ENCODE data around the gene MTCH2.

The MTCH2 gene

DNA sequence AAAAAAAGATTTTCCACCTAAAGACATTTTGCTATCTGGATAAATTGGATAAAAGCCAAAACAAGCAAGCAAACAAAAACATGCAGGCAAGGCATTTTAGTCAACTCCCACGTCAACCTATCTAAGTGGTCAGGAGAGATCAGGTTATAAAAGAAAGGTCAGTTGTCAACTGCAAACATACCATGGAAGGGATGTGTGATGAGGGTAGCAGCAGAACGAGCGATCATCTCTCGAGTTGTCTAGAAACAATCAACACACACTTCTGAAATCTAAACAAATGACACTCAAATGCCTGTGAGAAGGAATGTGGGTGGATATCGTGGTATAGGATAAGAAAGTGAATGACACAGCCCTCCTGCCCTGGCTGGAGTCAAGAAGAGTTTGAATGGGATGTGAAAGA, 10.9 kb downstream of the MTCH2 start:
- no peak for DNase-seq

DNA sequence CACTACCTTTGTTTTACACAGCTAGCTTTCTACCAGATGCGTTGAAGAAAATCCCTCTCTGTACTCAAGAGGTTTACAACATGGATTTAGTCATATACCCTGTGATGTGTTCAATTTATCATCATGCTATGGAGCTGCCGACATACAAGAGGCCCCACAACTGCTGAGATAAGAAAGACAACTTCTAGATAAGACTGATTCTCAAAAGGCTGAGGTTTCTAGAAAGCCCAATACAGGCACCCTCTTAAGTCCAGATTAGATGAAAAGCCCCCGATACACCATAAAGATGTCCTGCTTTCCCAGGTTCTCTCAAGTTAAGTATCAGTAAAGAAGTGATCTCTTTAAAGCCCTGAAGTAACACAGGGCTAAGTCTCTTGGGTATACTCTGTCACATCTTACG, 14.3 kb downstream of the MTCH2 start:
- no peak for DNase-seq

- DNase-seq, result no peak
Observed at GRCh38 chr11:47626234-47626633, 16.1 kb downstream of the MTCH2 start.

DNA sequence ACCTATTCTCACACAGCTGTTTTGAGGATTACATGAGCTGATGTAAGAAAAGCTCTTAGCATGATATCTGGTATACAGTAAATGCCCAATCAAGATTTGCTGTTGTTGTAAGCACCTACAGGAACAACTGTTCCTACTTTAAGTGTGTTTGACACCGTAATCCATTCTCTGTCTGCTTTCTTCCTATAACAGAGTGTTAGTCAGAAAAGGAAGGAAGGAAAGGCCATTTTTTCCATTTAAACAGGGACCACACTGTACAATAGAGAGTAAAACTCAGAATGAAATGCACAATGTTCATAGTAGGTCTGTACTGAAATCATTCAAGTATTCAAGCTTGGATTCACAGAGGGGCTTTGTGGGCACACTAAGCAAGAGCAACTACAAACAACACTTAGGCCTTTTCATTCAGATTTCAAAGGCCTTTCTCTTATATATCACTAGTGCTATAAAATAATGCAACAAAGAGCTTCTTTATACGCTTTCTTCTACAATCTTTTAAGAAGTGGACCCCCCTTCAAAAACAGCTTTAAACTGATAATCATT, 21.5 kb downstream of the MTCH2 start:
- DNase-seq, result no peak

DNA sequence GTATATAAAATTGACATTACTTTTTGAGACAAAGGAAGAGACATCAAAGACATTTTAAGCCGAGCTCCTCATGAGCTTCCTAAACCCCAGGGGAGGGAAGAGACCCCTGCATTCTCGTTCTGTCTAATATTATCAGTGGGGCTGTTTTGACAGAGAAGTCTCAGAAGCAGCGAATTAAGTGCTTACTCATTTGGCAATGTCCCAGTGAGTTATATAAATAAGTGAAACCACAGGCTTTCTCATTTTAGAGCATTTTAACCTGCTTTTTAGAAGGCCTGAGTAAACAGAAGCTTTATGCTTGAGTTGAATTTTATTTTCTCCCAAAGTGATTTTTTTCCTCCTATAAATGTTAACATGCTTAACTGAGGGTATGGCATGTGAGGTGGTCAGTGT, 24.9 kb downstream of the MTCH2 start:
- DNase-seq, result no peak

GRCh38 chr11:47616726-47617416, 25.5 kb downstream of the MTCH2 start:
- no peak for DNase-seq

DNA sequence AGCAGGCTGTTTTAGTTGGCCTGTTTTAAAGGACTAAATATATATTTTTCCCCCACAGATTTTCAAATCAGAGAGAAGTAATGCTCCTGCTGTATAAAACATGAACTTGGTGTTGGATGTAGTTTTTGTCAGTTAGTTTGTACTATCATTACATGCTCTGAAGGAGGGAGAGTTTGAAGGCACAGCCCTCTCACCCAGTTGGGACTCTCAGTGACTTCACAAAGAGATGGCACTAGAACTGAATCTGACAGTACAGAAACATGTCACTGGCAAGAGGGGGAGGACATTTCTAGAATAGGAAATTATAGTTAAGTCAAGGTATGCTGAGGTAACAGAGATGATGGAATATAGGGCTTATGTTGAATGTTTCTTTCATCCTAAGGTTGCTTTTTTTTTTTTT, 27.1 kb downstream of the MTCH2 start:
- no peak for DNase-seq

DNA sequence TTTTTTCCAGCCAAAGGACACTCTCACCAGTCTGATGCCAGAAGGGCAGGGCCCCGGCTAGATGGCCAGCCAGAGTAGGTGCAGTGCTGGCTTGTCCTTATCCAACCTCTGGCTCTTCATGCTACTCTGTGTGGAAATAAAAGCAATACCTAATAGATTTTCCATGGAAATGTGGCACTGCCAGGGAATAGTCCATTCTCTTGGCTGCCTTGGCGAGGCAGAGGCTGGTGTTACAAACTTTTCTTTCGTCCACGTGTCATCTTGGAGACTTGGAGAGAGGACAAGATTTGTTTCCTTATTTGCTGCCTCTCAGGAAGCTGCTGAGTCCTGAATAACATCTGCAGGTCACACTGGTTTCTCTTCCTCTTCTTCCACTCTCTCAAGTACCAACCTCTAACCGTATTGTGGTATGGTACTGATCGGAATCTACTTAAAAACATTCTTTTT, 31.0 kb downstream of the MTCH2 start:
- no peak for DNase-seq

GRCh38 chr11:47609675-47610074, 32.7 kb downstream of the MTCH2 start:
- no peak for DNase-seq

DNA sequence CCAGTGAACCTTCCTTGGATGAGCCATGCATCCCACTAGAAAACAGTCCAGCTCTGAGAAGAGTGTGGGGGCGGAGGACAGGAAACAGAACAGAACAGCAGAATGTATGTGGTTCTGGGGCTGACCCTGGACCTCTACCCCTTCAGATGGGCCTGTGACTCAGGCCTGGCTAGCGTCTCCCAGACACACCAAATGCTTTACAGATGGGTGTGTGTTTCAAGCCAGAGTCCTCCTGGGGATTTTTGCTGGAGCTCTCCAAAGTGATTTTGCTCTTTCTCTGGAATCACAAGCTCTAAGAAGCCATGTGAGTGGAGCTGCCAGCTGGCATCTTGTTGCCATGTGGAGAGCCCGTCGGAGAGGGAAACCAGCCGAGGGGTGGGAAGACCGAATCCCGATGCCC, 35.0 kb downstream of the MTCH2 start:
- DNase-seq, result no peak

- no peak for DNase-seq
Observed at GRCh38 chr11:47606731-47607130, 35.6 kb downstream of the MTCH2 start.

- no peak for DNase-seq
Observed at GRCh38 chr11:47605921-47606320, 36.4 kb downstream of the MTCH2 start.

DNA sequence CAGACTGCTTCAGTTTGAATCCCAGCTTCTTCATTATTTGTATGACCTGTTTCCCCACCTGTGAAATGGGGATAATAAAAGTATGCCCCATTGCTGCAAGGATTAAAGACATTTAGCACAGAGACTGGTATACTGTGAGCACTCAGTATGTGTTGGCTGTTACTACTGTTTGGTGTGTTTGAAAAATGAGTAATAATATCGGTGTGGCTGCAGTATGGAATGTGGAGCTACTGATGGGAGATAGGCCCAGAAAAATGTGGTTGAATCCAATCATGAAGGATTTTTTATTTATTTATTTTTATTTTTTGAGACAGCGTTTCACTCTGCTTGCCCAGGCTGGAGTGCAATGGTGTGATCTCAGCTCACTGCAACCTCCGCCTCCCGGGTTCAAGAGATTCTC, 39.1 kb downstream of the MTCH2 start:
- DNase-seq, result no peak

DNA sequence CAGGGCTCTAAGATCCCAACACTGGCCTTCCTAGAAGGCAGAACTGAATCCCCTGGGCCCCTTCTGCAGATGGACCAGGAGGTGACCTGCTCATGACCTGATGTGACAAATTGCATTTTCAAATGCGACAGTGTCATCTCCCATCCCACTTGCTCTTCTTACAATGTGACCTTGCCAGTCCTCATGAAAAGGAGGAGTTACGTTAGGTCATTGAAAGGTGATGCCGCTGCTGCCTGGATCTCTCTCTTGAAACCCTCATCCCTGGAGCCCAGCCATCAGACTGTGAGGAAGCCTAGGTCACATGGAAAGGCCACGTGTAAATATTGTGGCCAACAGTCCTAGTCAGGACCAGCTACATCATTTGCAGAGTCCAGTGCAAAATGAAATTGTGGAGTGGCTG, 42.5 kb downstream of the MTCH2 start:
- no peak for DNase-seq

DNA sequence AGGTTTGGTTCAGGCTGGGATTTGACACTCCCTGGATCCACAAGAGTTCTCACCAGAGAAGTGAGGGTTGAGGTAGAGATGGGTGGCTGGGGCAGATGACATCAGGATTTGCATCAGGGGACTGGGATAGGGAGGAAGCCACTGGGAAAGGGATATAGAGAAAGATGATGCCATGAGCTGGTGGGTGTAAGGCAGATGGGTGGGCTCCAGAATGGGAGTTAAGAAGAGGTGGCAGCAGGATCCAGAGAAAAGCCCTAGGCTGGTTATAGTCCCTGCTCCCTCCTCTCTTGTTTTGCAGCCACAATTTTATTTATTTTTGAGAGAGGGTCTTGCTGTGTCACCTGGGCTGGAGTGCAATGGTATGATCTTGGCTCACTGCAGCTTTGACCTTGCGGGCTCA, 46.4 kb downstream of the MTCH2 start:
- no peak for DNase-seq

DNA sequence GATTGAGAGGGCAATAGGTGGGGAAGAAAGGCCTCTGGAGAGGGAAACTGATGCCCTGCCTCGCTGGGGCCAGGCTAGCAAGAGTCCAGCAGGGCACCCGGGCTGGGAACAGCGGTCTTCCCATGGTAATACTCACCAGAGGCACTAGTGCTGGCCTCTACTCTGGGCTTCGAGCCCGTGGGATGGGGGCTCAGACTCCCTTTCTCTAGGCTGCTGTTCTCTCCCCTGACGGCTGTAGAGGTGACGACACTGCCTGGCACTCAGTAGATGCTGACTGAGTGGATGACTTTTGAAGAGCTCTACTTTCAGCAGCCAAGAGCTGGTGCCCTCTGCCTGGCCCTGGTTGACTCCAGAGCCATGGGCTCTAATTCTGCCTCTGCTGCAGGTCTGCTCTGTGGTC, 47.3 kb downstream of the MTCH2 start:
- DNase-seq, result no peak

DNA sequence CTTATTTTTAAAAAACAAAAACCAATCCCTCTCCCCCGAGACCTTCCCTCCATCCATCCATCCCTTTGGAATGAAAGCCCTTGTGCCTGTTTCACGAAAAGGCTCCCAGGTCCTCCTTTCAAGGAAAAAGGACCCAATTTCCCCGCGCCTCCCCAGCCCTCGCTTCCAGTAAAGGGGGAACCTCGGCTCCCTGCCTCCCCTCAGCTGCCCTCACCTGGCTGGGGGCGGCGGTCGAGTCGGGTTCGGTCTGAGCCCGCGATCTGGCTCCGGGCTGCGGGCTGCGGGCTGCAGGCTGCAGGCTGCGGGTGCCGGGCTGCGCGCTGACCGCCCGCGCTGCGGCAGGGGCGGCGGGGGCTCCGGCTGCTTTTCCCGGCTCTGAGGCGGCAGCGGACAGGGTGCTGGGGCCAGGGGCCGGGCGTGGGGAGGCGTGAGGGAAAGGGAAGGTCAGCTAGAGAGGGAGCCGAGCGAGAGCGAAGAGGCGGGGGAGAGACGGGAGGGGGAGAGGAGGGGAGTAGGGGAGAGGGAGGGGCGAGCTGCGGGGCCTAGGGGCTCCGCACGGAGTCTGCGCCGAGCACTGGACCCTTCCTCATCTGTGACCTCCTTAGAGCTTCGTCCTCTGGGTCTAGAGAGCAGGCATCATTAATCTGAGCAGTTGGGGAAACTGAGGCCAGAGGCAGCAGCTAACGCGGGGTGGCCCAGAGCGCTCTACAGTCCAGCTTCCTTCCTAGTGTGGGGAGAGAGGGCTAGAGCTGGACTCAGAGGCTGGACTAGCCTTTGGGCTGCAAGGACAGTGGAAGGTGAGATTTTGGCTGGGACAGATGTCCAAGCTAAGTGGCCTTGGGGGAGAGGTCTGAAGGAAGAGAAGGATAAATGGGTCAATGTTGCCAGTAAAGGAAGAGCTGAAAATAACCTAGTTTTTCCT, 48.2 kb downstream of the MTCH2 start, which contains the start of gene C1QTNF4:
TSS of gene C1QTNF4 (minus strand) at position 478 of the 922 bp plus-strand sequence. CDS start 3,601 bp downstream, outside the sequence.
- DNase-seq, result no peak

- DNase-seq, result no peak
Observed at GRCh38 chr11:47593492-47593933, 48.8 kb downstream of the MTCH2 start.

DNA sequence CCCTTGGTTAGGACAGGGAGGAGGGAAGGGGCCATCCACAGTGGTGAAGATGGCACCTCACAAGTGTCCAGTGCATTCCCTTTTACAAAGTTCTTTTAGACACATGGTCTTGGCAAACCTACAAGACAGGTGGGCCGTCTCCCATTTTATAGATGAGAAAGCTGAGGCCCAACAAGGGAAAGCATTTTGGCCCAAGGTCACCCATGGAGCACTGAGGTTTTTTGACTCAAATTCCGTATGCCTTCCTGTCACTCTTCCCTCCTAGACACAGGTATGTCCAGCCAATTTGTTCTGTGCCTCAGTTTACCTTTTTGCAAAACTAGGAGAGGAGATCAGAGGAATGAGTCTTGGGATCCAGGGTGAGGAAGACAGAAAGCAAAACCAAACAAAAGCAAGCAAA, 49.4 kb downstream of the MTCH2 start:
- DNase-seq, result no peak

DNA sequence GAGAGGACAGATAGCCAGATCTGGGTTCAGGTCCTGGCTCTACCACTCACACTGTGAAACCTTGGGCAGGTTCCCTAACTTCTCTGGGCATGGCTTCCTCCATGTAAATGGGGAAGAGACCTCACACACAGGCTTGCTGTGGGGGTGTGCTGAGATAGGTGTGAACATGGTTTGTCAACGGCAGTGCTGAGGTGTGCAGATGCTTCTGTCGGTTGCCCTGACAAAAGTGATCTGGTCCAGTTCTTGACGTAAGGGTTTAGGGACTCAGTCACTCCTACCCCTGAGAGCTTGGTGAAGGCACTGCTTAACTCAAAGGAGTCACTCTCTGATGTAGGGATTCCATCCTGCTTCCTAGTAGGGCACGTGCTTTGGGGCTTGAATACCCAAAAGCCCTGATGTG, 50.1 kb downstream of the MTCH2 start:
- DNase-seq, result no peak

DNA sequence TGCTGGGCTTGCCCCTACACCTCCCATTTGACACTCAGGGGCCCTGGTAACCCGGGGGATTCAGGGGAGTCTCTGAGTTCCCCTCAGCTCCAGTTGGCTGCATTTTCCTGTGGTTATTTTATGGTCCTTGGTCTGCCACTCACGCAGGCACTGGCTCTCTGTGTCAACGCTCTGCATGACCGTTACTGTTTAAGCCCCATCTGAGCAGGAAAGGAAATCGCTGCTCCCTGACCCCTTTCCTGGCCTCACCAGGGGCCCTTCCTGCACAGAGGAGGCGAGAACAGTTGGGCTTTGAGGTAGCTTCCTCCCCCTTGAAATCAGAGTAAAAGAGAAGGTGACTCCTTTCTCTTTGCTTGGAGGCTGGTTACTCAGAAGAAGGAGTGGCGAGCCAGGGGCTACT, 50.6 kb downstream of the MTCH2 start:
- no peak for DNase-seq

- DNase-seq, result no peak
Observed at GRCh38 chr11:47589977-47590861, 52.1 kb downstream of the MTCH2 start.

- DNase-seq, result no peak
Observed at GRCh38 chr11:47589584-47589976, 52.8 kb downstream of the MTCH2 start.

Measured in NCI-H2081 treated with DMSO at 0.1 percent for 48 hours (cell line).